Fibroblast of skin of right quadriceps (primary cell): Measurements from ENCODE around the gene CADPS.

Source experiments
- DNase-seq: peaks from one replicate; pipeline ENCODE4 v3.0.0-alpha.2; 2013

The CADPS gene

DNA sequence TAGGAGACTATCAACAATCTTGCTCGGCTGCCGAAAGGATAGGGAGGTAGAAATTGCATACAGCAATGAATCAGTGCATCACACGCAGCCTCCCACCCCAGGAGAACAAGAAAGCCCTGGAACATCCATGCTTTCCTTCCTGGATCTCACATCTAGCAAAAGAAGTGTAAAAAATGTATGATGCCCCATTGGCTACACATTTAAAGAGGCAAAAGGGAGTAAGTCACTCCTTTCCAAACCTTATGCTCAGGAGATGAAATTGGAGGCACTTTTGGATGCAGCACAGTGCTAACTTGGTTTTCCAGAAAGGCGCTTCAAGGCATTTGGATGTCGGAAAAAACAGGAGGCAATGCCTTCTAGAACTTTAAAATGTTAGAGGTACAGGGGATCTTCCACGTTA lies 469.6 kb downstream of the CADPS start:
- DNase-seq, result no peak

DNA sequence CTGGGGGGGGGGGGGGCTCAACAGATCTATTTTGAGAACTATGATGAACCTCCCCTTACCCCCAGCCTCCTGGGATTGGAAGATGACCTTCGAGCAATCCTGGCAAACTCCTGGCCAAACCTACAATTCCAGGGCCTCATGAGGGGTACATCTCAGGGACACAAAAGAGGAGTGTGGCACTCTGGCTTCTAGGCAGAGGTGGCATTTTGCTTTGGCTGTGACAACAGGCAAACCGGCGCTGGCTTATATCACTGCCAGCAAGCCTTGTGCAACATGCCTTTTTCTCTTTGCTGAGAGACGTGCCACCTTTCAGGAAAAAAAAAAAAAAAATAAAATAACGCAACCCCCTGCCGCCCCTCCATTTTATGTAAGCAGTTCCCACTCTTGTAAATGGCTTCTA lies 470.1 kb downstream of the CADPS start:
- no peak for DNase-seq

DNA sequence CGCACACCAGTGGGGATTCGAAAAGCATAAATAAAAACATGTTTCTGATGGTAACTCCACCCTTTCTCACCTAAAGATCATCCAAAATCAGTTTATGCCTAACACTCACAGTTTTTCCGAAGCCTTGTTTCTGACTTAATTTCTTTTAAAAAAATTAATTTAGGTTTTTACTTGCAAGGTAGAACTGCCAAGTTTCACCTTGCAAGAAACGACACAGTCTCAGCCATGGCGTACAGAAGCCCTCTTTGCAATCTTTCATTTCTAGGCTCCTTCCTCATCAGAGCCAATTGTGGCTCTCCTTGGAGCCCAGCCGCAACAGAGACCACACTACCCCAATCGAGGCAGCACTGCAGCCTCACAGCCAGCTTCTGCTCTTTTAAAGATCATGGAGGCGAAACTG lies 470.9 kb downstream of the CADPS start:
- no peak for DNase-seq

DNA sequence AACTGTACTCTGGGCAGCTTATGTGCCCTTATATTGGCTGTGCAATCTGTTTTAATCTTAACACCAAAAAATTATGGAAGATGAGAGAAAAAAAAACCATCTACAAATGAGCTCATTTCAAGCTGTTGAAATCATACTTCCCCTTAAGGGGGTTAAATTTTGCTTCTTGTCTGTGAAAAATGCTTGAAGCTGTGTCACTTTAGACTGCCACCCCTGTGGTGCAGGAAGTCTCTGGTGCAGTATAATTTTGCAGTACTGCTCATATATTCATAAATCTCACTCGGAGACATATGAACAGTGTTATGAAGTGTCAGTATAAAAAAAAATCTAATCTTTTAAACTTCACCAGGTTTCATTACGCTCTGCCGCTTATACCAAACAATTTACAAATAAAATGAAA lies 471.5 kb downstream of the CADPS start:
- no peak for DNase-seq

DNA sequence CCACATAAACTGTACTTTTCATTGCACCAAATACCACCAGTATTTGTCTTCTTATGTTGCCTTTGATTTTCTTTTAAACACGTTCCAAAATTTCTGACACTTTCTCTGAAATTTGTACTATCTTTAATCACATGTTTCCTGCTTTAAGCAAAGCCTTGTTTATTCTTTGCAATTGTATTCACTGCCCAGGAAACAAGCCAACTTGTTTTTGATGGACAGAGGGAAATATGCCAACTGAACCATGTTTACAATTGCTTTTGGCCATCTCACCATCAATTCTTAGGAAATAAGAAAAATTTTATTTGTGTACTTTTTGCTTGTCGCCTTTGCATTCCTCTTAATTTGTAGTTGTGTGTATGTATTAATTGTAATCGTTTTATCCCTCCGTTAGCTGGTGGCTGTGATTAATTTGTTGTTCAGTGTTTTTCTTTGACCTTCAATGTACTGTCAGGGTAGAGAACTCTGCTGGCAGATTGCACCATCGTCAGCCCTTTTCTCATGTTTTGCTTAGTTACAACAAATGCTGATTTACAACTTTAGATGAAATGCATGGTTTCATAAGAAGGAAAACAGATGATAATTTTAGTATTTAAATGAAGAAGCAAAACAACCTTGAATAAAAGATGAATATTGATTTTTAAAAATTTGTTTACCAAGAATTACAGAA lies 482.5 kb downstream of the CADPS start:
- DNase-seq, result no peak

DNA sequence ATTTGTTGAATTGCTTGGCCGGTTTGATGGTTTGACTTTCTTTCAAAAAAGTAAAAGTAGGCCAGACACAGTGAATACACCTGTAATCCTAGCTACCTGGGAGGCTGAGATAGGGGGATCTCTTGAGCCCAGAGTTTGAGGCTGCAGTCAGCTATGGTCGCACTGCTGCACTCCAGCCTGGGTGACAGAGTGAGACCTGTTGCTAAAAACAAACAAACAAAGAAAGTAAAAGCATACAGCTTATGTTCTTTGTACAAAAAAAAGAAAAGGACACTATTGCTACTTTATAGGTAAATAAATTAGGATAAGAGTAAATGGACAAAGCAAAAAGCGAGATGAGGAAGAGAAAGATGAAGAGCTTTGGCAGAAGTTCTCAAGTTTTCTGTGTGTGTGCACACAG lies 488.0 kb downstream of the CADPS start:
- DNase-seq, result no peak

DNA sequence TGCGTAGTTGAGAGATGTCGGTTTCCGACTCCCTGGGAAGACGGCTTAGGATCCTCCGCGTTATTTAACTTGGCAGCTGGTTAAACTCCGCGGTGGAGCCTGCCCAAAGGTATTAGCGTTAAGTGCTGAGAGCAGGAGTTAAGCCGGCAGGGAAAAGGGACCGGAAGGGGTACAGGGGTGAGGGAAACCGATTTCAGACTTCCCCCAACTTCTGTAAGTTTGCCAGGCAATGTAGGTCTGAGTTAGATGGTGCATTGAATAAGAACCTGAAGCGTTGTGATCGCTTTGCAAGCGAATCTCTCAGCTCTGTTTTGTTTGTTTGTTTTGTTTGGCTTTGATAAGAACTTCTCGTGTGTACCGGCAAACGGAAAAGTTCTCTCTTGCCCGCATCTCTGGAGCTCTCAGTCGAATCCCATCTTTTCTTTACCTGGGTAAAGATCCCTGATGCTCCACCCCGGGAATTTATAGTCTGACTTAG lies 495.9 kb downstream of the CADPS start:
- no peak for DNase-seq

DNA sequence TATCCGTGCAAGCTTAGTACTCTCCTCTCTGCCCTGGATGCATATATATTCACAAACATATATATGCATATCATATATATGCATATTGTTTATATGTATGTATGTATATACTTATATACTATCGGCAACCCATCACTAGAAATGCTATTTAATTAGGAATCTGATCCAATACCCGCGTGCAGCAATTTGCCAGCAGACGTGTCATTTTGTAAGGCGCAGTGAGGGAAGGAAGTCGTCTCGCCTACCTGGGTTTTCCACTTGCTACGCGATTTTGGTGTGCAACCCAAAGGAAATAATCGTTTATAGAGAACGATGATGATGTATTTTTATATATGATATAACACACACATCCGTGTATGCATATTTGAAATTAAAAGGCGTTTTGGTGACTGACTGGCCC lies 496.3 kb downstream of the CADPS start:
- no peak for DNase-seq

DNA sequence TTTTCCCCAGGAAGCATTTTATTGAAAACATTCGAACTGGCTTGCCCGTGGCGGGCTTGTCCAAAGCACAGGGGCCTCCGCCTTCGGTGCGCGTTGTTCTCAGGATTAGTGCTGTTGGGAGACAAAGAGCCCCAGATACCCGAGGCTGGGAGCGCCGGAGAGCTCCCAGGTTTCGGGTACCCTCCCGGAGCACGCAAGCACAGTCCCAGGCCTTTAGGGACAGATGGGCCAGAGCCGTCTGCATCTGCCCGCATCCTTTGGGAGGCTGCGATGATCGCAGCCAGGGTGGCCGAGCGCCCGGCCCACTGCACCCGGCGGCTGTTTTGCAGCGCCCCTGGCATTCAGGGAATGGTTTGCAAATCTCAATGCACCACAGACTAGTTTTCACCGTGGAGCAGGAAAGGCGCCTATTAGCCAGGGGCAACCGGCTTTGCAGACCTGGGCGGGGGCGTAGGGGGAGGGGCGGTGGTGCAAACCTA lies 496.9 kb downstream of the CADPS start:
- no peak for DNase-seq

DNA sequence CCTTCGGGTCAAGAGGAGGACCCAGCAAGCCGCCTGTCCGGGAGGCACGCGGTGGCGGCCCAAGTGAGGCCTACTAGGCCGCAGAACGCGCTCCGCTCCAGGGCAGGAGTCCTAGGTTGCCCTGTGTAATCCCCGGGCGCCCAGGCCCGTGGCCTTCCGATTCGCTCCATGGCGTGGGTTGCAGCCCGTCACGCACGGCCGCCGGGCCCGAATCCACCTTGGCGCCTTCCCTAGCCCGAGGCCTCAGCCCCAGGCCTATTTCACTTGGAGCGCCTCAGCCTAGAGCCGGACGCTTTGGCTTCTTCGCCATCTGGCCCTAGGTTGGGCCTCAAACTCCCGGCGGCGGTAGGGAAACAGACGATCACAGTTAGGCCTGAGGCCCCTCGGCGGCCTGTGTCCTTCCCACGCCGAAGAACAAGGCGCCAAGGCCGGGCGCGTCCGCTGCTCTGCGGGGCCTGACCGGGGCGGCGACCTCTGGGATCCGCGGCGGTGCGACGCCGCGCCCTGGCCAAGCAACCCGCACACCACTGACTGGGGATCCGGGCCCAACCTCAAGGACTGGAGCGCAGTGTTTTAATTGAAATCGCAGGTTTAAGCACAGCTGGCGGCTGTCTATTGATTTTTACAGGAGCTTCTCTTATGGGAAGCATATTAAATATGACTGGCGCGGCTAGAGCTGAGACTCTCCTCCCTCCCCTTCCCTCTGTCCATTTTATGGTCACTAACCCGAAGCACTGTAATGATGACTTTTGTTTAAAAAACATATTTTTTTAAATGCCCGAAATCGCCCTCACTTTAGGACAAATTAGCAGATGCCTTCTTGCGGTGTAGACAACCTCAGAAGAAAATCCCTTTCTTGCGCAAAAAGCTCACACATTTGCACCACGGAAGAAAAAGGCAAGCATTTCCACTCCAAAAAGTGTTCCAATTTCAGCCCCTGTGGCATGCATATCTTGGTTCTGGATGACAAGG lies 498.0 kb downstream of the CADPS start:
- no peak for DNase-seq

DNA sequence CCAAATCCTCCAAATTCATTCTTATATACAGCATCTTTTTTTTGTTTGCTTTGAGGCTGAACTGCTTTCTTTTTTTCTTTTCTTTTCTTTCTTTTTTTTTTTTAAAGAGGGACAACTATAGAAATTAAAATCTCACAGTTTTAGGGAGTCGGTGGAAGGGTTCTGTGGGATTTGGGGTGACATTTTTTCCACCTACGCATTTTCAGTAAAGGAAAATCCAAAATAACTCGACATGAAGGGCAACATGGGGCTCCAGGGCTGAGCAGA lies 498.8 kb downstream of the CADPS start:
- no peak for DNase-seq

DNA sequence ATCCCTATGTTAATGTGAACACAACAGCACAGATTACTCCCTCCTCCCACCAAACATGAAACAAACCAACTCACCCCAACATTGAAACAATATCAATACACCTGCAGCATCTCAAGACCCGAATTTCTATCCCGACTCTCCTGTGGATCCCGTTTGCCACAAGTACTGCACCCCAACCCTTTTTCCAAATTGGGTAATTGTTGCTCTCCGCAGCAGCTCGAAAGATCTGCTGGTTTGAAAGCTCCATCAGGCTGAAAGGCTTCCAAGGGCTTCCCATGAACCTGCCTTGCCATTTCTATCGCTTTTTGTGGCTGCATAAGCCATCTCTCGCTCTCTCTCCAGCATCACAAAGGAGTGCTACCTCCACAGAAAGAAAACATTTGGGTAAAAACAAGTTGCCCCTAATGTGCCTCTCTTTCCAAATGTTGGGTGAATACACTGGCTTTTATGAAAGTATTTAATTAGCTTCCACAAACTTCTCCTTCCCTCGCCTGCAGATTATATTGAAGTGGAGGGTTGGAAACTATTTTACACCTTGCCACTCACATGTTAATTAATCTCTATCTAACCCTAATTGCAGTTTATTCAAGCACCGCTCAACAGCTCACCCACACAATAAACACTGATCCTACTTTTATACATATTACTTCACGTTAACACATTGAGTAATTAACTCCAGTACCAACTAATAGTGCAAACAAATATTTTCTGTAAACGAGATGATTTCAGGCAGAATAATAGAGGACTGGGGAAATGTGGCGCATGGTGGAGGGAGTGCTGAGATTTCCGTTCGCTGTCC lies 499.4 kb downstream of the CADPS start:
- DNase-seq, result no peak

DNA sequence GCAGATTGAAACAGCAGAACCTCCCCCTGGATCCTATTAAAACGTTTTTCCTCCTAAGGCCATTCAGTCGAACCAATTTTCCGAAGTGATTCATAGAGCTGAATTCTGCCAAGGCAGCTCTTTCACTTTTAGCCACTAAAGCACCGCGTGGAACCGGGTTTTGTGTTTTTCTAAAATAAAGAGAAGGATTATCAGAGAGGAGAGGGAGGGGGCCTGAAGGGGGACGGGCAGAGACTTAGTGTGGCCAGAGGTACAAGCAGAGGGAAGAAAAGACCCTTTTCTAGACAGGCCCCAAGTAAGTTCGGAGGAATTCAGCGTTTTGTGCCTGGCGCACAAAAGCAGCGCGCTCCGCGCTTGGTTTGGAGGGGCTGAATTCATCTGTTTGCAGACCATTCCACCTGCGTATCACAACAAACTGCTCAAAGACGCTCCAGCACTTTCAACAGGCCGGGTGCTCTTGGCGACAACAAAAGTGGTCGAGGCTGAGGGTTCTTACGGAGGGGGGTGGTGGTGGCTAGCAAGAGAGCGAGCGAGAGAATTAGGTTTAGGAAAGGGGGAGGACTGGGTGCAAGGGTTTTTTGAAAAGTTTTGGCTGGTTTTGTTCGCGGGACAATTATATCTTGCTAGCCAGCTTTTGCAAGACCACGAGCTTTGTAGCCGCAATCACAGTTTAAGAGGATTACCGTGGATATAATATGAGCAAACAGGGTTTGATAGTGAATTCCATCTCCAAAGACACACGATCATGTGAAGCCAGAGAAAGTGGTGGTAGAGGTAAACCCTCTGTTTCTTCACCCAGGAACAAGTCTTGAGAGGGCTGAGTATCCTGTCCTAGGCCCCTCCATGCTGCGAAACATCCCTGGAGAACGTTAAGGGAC lies 500.6 kb downstream of the CADPS start:
- no peak for DNase-seq

DNA sequence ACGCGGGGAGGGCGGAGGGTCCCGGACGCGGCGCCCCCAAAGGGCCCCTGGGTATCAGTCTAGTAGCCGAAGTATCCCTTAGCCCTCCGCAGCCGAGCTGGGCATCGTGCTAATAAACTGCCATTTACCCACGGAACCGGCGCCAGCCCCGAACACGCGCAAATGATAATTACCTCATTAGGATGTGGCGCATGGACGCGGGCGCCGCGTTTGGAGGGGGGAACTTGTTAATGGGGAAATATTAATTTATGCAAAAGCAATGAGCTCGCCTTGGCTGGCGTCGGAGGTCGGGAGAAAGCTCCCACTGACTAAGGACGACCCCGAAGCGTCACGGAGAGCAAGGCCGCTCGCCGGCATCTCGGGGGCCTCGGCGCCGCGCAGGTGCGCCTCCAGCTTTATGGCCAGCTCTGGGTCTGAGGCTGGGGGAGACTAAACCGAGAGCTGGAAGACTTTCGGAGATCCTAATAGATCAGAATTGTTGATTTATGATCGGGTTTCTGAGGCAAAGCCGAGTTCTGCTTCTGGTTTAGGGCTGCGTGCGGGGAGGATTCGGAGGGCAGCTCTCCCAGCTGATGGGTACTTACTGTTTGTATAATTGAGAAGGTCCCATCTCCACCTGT lies 501.4 kb downstream of the CADPS start:
- DNase-seq, result no peak

DNA sequence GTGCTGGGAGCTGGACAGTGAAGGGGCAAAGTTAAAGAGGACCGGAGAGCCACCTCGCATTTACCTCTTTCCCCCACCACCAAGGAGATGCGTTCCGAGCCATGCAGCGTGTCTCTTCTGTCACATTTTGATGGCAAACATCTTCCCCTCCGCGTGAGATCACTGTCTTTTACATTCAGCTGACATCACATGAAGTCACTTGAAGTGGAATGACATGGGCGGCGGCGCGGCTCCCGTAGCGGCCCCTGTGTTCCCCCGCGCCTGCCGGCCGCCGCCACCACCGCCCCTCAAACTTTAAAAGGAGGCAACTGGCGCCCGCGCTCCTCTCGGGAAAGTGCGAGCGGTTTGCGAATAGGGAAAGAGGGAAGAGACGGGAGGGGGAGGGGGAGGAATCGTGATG lies 502.0 kb downstream of the CADPS start, which contains the start of gene FEZF2:
FEZF2 (minus strand) TSS at position 336 of the 400 bp plus-strand sequence. CDS start 682 bp downstream, outside the sequence.
- no peak for DNase-seq

DNA sequence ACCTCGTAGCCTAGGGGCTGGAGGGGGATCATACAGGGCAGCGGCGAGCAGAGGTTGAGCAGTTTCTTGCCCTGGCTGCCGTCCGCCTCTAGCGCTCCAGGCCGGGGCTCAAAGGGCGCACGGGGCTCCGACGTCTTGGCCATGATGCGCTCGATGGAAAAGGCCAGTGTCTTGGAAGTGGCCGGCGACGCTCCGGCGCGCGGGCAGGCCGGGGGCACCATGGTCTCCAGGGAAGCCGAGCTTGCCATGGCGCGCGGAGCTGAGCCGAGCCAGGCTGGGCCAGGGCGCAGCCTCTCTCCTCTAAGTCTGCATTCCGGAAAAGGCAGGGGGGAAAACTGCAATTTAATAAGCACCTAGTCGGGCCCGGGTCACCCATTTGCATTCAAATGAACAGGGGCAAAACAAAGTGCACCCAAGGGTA lies 502.6 kb downstream of the CADPS start:
- no peak for DNase-seq

DNA sequence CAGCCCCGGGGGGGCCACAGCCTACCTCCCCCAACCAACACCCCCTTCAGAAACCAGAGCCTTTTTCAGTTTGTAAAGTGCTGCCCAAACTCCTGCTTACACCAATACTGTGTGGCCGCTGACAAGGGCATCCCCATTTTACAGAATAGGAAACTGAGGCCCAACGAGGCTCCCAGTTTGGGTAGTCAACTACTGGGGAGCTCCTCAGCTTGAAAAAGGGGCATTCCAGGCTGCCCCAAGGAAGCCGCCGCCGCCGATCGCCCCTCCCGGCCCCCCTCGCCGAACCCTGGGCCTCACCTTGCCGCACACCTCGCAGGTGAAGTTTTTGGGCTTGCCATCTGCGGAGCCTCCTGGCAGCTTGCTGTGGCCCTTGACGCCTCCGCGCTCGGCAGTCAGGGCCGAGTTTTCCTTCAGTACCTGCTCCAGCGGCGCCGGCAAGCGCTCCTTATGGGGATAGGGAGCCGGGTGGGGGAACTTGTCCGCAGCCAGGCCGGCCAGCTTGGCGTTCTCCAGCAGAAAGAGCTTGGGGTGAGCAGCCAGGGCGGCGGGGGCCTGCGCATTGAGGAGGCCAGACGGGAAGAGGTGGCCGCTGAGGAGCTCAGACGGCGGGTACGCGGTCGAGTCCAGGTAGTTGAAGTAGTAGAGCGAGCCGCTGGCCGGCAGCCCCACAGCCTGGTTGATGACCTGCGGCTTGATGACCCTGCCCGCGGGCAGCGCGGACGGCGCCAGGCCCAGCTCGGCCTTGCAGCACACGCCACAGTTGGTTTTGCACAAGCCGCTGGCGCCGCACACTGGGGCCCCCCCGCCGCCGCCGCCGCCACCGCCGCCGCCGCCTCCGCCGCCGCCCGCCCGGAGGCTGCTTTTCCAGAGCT lies 503.3 kb downstream of the CADPS start:
- no peak for DNase-seq

DNA sequence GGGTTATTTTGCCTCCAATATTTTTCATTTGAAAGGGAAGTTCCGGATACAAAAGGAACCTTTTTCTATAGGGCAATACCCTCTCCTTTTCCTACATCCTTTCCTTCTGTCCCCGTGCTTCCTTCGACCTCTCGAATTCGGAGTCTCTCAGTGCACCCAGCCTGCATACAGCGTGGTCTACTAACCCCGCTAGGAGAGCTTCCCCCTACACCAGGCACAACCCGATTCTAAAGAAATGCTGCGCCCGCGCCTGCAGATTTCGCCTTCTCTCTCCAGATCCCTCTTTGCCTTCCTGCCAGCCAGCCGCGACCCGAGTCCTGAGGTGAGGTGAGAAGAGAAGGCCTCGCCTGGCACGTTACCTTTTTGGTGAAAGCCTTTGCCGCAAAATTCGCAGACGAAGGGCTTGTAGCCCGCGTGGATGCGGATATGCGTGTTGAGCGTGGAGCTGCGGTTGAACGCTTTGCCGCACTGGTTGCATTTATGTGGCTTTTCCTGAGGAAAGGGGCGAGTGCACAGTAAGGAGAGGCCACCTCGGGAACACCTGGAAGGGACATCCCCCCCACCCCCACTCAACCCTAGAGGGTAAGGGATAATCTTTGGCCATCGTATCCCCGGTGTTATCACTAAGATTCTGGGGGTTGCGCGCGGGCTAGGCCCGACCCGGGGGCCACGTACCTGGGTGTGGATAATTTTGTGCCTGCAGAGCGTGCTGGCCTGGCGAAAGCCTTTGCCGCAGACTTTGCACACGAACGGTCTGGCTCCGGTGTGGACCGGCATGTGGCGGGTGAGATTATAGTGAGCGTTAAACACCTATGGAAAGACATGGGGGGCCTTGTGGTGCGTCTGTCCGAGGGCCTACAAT lies 504.1 kb downstream of the CADPS start:
- DNase-seq, result no peak

DNA sequence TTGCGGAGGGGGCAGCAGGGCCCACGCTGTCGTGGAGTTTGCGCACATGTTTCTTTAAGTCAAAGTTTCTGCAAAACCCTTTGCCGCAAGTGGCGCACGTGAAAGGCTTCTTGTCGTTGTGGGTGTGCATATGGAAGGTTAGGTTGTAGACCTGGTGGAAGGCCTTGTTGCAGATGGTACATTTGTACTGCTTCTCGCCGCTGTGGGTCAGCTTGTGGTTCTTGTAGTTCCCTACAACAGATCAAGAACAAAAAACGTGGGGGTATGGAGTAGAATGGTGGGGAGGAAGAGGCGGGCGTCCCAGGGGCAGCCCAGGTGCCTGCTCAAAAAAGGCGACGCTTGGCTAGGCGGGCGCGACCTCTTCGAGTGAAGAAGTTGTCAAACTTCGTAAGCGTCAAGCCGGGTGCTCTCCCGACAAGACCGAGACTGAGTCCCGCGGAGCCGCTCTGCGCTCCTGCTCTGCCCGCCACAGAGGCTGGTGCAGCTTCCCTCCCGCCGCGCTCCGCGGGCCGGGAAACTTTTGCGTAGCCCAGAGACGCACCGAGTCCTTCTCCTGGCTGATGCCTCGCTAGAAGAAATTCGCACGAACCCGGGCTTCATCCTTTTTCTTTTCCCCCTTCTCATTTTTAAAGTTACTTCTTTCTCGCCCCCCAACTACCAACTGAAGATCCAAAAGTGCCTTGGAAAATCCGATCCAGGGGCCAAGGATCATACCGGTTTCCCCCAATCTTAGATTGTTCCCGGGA lies 504.9 kb downstream of the CADPS start:
- no peak for DNase-seq
